GM21528 (cell line): ENCODE results near the gene TOM1.

ENCODE experiments used
- ATAC-seq: cut with Tn5 transposase; IDR thresholded peaks from one replicate; pipeline ENCODE4 v1.9.1; 2021; ENCODE audit warnings: mild to moderate bottlenecking, moderate library complexity; ENCODE audit not compliant: unreplicated experiment, low FRiP score

The TOM1 gene

DNA sequence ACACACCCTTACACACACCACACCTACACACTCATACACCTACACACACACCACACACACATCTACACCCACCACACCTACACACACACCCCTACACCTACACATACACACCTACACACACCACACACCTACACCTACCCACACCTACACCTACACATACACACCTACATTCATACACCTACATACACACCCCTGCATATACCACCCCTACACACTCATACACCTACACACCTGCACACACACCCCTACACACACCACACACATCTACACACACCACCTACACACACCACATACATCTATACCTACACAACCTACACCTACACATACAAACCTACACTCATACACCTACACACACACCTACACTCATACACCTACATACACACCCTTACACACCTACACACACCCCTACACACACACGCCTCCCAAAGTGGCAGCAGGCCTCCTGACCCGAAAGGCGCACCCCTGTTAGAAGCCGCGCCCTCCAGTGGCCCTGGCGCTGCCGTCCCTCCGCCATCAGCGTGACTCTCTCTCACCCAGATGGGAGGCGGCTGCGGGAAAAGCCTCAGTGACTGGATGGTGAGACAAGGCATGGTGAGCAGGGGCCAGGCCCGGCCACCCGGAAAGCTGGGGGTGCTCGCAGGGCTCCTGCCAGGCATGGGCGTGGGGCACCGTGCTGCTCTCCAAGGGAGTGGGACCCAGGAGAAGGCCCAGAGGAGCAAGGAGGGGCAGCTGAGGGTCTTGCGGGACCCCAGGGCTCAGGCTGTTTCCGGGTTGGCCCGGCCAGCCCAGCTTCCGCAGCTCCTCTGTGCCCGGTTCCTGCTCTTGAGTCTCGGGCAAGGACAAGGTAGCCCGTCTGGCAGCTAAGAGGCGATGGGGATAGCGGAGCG lies 44.2 kb downstream of the TOM1 start:
- ATAC-seq: no peak

DNA sequence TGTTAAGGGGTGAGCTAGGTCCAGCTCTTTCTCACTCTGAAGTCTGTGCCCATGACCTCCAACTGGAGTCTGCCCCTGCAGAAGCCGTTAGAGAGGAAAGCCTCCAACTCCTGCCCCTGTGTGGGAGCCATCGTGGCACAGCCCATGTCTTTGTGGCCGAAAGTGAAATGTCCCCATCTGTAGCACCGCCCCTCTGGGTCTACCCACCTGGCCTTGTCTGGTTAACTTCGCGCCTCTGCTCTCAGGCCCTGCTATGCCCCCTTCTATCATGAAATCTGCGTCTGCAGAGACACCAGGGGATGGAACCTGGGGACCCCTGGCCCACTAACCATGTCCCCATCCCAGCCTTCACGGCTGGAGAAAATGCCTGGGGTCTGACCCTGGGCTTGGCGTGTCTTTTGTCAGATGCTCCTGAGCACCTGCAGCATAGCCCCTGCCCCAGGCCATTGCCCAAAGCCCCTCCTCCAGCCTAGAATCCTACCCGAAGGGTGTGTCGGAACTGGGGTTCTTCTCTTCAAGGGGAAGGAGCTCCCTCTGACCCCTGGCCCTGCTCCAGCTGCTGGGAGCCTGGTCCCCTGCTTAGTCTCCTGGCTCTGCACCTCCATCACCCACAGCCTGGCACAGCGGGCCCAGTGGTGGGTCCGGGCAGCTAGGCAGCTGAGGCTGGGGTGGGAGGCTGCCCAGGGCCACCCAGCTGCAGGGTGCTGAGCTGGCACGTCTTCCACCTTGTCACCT lies 45.4 kb downstream of the TOM1 start:
- ATAC-seq: no peak

DNA sequence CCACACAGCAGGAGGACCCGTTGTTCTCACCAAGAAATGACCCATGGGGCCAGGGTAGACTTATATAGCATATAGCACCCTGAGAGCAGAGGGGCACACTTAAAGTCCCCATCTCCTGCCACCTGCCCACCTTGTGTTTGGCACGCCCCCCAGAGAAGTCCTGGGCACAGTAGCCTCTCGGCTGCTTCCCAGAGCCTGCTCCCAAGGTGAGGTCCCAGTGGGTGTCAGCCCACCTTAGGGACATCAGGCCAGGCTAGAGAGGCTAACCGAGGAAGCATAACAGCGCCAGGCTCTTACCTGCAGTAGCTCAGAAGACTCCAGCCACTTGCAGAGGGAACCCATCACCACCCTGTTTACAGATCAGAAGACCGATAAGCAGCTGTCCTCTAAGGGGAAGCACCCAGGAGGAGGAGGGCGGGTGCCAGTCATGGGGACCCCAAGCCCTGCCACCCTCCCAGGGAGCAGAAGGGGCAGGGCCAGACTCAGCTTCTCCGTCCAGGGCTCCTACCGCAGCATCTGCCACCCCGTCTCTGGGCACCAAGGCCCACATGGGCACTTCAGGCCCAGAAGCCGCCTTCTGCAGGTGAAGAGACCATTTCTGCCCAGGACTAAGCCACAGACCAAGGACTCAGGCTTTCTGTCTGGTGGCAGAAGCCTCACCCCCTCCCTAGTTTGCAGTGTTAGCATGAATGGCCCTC lies 46.3 kb downstream of the TOM1 start:
- no peak for ATAC-seq

DNA sequence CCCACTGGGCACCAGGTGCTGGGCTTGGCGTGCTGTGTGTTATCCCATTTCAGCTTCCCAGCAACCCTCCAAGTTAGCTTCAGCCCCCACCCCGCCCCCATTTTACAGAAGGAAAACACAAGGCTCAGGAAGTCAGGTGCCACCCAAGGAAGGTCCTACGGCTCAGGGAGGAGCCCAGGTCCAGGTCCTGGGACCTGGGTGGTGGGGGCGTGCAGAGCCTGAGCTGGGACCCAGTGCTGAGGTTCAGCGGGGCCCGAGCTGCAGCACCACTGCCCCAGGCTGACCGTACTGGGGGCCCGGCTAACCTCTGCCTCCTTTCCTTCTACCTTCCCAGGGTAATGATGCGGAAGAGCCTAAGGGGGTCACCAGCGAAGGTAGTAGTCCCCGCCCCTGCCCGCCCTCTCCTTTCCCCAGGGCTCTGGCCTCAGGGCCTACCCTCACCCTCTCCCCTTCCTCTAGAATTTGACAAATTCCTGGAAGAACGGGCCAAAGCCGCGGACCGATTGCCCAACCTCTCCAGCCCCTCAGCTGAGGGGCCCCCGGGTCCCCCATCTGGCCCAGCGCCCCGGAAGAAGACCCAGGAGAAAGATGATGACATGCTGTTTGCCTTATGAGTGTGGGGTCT lies 47.0 kb downstream of the TOM1 start:
- ATAC-seq: no peak

DNA sequence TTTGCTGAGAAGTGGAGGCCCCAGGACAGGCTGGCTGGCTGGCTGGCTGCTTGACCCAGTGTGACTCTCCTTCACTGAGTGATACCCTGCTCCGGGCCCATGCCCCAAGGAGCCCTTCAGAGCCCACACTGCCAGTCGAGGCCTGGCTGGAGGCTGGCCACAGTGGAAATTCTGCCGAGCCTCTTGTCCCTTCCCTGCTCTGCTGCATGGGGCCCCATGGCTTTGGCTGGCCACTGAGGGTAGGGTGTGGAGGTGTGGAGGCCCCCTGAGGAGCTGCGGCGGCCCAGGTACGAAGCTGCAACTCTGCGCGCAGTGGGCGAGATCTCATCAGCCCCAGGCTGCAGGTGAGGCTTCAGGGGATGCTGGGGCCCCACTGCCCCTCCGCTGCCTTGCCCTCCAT lies 47.8 kb downstream of the TOM1 start:
- ATAC-seq: no peak

DNA sequence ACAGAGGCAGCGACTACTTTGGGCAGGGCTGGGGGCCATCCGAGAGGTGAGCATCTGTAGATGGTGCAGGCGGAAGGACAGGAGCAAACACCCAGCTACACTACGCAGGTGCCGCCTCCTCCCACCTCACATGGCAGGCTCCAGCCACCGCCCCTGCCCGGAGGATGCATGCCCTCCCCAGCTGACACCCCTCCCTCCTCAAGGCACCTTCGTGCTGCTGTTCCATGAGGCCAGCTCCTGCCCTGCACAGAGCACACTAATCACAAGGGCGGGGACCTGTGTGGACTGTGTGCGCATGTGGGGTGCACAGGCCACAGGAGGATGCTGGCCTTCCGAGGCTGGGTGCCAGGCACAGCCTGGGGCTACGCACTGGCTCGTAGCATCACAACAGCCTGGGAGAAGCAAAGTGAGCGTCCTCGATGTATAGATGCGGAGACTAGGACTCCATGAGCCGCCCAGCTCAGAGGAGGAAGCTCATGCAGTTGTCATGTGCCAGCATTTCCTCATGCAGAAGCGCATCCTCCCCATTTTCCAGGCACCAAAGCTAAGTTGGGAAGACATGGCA lies 48.4 kb downstream of the TOM1 start:
- no peak for ATAC-seq

DNA sequence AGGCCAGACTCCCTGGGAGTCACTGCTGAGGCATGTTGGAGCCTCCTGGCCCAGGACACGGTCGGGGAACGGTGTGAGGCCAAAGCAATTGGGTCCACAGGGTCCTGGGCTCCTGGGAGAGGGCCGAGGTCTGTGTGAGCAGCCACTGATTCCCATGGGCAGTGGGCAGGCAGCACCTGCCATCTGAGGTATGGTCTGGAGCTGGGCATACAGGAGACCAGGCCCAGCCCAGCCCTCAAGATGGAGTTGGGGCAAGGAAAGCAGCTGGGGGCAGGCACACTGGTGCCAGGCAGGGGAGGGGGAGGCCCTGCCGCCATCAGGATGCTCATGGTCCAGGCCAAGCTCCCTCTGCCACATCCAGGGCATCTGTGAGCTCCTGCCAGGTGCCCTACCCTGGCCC lies 49.0 kb downstream of the TOM1 start:
- no peak for ATAC-seq

DNA sequence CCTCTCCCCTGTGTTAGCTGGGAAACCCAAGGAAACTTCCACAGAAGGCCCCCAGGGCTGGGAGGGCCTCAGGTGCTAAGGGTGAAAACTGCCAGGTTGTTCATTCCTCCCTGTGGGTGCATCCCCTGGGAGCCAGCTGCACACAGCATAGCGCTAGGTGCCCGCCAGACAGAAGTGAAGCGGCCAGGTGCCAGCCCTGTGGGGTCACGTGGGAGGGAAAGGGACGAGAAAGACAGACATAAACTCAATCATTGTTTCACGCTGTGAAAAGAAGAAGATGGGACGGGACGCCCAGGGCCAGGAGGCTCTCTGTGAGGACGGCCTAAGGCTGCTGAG lies 49.6 kb downstream of the TOM1 start:
- ATAC-seq: no peak

DNA sequence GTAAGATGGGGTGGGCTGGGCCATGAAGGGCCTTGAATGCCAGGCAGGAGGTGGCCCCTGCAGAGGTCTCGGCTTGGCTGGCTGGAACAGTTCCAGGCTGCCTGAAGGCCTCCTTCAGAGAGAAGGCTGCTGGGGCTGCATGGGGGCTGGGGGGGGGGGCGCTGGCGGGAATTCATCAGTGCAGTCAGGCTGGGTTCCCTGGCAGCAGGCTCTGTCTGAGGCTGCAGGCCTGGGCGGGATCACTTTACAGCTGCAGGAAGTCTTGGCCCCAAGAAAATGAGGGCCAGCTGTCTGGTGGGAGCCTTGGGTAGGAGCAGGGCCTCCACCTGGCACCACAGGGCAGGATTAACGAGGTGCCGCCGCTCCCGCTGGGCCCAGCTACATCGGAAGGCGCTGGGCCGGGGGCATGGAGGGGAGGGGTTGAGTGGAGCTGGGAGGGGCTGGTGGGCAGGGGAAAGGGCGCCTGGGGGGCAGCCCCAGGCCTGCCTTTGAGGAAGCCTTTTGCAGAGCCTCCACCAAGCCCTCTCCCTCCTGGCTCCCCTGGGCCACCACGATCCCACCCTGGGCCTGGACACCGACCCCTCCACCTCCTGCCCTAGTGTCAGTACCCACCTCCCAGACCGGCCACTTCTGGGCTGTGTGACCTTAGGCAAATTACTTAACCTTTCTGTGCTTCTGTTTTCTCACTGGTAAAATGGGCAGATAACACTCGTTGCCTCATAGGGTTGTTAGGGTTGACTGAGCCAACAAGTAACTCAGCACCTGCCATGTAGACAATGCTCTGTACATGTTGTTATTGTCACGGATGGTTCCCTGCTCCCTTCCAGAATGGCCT lies 50.2 kb downstream of the TOM1 start:
- ATAC-seq: no peak

DNA sequence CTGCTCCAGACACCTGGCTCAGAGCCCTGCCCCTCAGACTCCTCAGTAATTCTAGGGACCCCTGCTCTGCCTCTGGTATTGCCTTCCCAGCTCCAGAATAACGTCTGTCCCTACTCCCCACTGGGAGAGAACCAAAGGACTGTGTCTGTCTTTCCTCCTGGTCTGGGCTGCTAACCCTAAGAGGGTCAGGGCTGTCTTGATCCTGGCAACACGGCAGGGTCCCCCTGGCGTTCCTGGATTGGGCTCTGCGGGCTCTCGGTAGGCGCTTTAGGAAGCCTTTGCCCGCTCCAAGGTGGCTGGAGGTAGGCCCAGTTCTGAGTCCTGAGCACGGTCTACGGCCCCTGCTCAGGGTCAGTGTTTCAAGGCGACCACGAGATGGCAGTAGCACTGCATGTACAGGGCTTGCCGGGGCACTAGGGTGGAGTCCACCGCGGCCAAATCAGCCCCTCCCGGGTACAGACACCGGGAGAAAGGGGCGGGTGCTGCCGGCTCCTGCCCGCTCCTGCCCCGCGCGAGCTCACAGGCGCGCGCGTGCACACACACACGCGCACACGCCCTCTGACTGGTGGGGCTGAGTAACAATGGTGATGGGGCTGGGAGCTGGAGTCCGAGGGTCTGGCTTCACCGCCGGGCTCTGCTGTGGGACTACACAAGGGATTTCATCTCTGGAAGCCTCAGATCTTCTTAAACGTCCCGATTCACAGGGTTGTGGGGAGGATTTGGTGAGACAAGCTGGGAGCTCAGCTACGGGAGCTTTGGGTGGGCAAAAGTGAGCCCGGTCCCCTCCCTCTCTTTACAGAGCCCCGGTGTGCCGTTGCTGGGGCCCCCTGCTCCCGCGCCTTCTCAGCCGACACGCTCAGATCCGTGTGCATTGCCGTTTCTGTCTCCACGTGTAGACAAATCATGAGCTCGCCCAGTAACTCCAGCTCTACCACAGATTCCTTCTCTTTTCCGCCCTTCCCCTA lies 51.1 kb downstream of the TOM1 start:
- no peak for ATAC-seq

DNA sequence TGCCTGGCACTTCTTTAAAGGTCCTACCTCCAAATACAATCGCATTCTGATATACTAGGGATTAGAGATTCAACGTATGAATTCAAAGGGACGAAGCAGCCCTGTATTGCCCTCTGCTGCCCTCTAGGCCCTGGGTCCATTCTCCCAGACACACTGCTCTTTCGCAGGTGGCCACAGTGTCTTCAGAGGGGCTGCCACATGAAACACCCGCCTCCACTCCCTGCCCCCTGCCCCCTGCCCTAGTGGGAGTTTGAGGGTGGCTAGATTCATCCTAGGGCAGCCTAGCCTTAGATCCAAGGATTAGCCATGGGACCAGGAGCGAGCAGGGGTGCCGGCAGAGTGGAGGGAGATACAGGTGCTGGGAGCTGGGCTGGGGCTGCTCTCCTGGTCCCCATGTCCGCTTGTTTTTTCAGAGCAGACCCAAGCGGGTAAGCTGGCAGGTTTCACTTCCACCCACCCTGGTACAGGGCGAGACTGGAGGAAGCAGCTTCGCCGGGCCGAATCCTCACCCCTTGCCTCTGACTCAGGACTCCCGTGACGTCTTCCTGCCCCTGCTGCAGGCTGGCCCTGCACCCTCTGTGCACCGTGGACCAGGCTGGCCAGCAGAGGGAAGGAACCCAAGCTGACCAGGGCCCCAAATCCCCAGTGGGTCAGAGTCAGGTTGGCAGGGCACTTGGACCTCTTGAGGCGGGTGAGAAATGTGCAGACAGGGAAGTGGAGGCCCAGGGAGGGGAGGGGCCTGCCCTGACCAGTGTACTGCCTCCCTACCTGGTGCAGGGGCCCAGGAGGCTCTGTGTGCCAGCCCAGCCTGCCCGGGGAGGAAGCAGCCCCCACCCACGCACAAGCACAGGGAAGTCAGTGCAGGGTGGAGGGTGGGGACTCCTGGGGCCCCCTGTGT lies 52.8 kb downstream of the TOM1 start:
- ATAC-seq: no peak

DNA sequence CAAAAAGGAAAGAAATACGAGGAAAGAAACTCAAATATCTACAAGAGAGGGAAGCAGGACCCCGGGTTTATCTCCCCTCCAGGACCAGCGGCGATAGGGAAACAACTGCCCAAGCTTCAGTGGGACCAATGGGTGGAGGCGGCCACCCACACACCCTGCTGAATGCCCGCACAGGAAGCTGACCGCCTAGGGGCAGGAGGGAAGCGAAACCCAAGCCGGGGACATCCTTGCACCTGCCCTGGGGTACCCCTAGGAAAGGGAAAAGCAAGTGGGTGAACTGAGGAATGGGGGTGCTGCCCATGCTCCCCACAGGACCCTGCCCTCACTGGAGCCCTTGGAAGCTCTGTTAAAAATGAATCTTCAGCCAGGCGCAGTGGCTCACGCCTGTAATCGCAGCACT lies 53.6 kb downstream of the TOM1 start:
- ATAC-seq: no peak

DNA sequence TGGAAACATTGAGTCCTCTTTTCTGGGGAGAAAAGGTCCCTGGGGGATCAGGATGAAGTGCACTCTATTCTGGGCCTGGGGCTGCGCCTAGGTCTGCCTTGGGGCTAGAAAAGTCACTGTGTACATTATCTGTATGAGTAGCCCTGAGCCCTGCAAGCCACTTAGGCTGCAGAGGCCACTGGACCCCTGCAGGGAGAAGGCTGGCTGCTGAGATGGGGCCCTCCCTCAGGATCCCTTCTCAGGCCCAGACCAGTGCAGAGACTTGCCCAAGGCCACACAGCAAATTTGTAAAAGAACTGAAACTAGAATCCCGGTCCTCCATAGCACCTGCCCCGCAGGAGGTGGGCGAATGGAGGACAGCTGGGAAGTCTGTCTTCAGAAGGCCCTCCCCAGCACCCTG lies 54.4 kb downstream of the TOM1 start:
- ATAC-seq: no peak

DNA sequence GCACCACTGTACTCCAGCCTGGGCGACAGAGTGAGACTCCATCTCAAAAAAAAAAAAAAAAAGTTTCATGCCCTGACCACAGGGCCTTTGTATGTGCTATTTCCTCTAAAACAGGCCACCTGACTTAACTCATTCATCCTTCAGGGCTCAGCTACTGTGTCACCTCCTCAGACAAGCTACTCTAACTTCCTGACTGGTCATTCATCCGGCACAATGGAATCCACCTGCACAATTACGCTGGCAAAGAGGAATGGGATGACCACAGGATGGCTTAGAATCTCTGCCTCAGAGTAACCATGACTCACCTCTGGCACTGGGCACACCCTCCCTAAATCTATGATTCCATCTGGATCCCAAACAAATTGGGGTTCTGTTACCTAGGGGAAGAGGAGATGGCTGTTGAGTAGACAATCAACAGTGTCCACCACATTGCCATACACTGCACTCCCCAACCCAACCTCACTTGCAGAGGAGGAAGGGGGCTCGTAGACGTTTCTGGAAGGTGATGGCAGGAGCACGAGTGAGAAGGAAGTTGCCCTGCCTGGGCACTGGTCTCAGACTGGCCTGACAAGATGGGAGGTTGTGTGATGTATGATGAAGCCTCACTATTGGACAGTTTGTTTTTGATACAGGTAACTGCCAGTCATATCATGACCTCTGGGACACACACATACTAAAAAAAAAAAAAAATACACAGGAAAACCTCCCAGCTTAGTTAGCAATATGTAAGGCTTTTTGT lies 58.4 kb downstream of the TOM1 start:
- ATAC-seq: no peak

DNA sequence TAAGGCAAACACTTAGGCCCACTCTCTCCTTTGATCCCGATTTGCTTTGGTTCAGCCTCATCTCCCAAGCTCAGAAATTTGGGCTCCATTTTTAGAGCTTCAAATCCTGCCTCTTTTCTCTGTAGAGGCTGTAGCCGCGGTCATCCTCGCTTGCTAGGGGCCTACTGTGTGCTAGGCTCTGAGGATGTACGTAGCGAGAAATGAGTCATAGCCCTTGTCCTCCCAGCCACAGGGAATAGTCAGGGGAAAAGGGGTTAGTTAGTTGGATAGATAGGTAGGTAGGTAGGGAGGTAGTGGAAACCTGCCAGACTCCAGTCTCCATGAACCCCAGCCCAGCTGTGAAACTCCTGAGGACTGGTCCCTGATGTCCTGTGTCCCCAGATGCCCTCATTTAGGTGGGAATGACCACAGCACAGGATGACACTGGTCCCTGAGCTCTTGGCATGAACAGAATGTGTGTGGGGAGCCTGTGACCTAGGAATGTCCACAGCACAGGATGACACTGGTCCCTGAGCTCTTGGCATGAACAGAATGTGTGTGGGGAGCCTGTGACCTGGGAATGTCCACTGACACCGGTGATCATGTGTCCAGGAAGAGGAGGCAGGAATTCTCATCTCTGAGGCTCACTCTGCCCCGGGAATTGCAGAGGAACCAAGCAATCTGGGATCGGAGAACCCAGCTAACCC lies 59.8 kb downstream of the TOM1 start:
- no peak for ATAC-seq

DNA sequence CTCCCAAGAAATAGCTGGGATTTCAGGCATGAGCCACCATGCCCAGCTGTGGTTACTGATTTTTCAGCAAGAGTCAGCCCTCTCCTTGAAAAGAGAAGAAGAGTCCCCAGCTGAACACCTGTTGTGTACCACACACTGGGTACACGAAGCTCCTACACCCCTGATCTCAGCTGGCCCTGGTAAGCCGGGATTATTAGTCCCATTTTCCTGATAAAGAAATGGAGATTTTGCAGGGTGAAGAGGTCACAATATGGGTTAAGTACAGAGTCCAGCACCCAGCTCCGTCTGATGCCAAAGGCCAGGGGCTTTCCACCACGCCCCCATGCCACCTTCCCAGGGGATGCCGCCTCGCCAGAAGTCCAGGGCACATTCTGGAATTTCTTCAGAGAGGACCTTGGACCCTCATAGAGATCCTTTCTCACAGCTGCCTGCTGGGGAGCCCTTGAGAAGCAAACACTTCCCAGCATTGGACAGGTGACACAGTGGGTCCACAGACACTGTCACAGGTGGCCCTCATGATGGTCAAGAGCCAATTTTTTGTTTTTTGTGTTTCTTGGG lies 61.4 kb downstream of the TOM1 start:
- ATAC-seq: no peak
